ENCODE measurements around the gene VEPH1.

VEPH1 gene

DNA sequence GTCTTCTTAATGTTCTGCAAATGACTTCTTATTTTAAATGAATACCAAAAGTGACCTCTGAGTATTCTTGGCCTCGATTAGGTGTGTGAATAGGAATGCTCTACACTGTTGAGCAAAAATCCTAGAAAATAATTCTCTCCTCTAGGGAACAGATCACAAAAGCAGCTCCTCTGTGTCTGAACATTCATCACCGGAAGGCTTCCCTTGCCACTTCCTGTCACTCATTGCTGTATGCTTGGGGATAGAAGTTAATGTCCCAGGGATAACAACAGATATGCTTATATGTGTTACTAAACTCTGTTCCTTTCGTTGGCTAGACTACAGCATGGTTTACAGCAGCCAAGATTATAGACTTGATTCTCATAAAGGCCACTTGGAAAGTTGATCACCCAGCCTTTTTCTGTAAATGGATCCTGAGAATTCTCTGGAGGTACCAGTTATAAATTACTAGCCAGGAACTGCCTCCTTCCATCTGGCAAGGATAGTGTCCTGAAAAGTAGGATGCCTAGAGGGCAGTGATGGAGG, 82.5 kb downstream of the VEPH1 start:
- DNase-seq = peak; percentile 24

DNA sequence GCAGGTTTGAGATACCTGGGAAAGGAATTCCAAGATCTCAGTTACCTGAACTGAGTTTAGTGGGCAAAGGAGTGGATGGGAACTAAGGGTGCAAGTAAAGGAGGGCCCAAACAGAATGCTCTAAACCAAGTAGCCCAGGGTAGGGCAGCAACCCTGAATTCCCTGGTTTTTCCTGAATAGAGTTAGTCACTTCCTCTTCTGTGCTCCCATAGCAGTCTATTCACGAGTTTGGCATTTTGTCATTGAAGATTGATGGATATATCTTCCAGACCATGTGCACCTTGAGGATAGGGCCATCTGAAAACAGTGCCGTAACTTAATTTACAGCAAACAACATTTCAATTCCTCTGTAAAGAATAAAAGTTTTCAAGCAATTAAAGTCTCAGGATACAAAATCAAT, 85.1 kb downstream of the VEPH1 start:
- no peak for DNase-seq

DNA sequence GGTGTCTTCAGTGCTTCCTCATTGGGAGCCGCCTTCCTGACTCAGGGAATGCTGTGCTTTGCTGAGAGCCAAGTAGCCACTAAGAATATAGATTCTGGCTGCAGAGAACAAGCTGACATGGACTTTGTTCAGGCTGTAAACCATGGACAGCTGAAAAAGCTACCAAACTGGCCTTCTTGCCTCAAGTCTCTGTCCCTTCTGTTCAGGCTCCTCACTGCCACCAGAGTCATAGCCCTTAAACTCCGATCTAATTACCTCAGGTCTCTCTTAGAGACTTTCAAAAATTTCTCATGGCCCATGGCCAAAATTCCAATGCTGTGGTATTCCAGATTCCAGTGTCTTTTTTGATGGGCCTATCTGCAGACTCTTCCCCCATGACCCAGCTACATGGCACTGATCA, 86.0 kb downstream of the VEPH1 start:
- DNase-seq = no peak

DNA sequence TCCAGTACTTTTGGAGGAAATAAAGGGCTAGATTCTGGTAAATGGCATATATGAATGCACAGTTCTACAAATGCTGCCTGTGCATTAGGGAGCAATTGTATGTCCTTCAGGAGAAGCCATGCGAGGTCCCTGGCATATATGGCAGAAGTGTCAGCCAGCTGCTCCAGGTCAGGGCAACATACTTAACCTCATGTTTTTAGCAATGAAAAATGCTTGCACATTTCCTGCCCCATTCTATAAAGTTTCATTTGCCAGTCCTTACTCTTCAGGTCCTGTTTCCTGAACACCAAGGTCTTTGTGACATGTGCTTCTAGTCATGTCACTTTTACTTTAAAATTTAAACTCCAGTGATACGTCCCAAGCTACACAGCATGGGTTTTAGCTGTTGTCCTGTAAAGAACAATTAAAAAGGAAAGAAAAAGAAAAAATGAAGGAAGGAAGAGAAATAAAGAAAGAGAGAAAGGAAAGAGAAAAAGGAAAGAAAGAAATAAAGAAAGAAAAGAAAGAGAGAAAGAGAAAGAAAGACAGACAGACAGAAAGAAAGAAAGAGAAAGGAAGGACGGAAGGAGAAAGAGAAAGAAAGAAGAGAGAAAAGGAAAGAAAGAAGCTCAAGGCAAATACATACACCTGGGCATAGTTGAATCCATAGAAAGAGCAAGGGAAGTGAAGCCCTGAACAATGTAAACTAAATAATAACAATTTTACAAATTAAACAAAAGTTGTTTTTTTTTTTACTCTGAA, 86.7 kb downstream of the VEPH1 start:
- no peak for DNase-seq

DNA sequence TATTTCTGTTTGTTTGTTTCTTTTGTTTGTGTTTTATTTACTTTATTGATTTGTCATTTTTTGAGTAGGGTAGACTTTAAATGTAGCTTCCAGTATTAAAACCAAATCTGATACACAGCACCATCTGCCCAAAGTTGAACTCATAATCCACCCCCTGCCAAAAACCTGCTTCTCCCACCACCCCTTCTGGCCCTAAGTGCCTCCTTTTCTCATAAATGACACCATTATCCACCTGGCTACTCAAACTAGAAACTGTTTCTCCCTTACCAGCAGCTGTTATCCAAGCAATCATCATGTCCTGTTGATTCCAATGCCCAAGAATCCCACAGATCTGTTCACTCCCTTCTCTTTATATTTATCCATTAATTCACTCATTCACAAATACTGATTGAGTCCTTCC, 88.4 kb downstream of the VEPH1 start:
- DNase-seq = peak; percentile 57

DNA sequence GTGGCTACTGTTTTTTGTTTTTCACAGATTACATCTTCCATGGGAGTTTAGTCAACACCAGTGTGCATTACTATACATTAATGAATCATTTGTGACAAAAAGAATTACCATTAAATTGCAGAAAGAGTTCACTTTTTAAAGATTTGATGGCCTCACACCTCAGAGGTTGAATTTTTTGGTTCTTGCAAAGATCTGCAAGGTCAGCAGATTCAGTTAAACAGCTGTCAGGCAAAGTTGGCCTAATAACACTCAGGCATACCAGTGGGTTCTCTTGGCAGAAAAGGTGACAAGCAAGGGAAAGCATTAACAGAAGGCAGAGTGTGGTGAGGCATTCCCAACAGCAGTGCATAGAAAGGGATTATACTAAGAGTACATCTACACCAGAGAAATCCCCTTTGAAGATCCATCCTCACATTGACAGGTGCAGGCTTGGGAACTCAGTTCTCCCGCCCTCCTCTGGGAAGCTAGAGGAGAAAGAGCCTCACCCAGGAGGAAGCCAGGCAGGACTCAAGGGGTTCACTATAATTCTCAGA, 90.8 kb downstream of the VEPH1 start:
- DNase-seq = peak; percentile 75

DNA sequence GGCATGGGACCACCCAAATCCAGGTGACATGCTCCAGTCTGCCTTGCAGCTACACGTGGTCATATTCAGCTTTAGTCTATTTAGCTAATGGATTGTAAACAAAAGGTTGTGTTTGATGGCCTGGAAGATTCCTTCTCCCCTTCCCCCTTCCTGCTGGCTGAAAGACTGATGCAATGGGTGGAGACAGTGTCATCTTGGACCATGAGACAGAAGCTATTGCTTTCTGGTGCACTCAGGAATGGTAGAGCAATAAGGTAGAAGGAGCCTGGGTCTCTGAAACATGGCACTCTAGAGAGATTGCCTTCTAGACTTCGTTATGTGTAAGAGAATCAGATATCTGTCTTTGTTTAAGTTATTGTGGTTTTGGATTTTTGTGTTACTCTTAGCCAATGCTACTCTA, 92.3 kb downstream of the VEPH1 start:
- no peak for DNase-seq

DNA sequence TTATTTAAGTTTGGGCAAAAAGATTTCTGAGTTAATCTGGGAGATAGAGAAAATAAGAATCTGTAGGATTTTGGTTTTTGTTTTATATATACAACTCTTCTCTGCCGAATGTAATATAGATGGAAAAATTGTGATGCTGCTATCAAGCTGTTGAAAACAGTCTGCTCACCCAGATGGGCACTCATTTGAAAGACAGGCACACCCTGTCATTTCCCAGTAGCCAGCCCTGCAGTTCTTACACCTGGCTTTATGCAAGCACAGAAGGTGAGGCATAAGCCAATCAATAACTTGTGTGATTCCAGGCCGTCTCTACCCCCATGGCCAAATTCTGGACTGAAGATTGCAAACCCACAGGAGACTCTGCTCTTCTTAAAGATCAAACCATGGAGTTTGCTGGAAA, 93.7 kb downstream of the VEPH1 start:
- DNase-seq = peak; percentile 50

DNA sequence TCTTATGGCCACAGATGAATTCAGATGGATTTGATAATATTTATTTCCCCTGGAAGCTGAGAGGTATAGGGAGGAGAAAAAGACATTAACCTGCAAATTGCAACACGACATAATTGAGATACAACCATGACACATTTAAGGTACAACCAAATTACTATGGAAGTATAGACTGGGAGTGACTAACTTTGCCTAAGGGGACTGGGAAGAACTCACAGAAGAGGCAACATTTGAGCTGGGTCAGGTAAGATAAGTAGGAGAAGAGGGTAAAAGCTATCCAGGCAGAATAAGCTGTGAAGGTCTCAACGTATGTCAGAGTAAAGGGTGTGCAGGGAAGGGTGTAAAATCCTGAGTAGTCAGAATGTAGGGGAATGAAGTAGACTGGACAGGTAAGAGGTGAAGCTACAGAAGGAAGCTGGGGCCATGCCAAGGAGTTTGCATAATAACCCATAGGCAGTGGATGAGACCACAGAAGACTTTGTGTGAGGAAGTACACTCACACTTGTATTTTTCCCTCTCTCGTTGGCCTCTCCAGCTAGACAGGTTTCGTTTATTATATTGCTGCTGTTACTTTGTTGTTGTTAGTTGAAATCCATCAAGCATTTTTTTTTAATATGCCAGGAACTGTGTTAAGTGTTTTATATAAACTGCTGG, 94.6 kb downstream of the VEPH1 start:
- DNase-seq = no peak

DNA sequence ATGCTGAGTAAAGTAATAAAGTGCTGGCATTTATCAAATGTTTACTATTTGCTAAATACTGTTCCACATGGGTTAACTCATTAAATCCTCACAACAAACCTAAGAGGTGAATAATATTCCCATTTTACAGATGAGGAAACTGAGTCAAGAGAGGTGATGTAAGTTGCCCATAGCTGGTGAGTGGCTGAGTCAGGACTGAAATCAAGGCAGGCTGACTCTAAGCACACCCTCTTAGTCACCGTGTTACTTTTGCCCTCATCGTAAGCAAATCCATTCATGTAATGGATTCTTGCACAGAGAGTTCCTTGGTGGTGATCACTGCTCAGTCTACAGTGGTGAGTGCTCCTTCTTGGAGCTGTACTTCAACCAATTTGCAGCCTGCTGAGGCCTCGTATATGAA, 95.4 kb downstream of the VEPH1 start:
- no peak for DNase-seq

DNA sequence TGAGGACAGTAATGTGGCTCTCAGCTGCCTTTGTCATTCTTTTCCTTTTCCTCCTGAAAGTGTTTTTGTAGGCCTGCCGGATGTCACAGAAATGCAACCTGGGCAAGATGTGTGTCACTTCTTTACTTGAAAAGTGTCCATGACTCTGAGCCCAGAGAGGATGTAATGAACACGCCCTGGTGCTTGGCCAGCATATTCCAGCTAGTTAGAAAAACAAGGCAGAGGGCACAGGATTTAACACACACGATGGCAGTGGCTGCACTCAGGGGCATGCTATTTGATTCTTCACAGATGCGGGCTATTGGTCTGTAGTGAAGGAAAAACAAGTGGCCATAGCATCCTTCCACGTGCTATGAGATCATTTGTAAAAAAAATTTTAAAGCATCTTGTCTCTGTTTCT, 96.8 kb downstream of the VEPH1 start:
- no peak for DNase-seq

DNA sequence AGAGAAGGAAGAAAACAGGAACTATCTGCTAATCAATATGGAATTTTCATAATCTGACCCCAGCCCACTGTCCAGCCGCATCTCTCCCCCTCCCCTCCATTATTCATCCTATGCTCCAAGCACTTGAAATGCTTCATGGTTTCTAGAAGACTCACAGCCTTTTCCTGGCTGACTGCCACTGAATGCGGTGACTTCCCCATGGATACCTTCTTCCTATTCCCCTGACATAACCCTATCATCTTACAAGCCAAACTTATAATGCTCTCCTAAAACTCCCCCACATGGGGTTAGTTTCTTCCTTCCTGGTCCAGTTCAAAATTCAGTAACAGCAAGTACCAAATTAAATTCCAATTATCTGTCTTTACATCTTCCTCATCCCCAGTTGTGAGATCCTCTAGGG, 97.8 kb downstream of the VEPH1 start:
- no peak for DNase-seq

DNA sequence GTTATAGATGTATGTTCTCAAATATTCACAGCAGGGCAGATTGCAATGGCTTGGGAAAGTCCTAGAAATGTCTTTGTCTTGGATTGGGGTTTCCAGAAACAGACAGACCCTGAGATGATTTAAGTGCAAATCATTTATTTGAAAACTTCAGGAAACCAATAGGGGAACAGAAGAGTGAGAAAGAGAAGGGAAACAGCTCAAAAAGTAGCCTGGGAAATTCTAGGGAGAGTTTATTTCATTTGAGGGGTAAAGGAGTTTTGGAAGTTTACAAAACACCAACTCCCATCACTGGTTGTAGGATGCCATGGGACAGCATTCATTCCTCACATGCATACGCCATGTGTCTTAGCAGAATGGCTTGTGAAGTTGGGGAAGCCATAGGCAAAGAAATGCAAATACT, 98.8 kb downstream of the VEPH1 start:
- DNase-seq = no peak

DNA sequence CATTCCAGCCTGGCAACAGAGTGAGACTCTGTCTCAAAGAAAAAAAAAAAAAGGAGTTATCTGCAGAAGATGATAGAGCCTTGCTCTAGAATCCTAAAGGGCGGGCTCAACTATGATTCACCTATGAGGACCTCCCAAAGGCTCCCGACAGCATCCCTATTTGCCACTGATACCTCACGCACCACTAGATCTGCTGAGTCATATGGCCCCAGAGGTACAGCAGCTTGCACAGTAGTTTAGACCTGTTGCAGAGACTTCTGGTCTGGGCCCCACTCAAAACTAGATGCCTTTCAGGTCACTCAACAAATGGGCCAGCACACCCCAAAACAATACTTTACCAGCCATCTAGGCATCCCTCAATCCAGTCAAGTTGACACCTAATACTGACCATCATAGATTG, 104.6 kb downstream of the VEPH1 start:
- DNase-seq = no peak

DNA sequence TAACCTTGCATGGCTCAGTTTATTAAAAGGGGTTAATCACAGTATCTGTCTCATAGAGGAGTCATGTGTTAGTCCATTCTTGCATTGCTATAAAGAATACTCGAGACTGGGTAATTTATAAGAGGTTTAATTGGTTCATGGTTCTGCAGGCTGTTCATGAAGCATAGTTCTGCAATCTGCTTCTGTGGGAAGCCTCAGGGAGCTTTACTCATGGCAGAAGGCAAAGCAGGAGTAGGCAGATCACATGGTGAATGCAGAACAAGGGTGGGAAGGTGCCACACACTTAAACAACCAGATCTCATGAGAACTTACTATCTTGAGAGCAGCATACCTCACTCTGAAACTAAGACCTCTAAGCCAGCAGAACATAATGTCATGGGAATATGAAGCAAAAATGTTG, 108.8 kb downstream of the VEPH1 start:
- DNase-seq = no peak

DNA sequence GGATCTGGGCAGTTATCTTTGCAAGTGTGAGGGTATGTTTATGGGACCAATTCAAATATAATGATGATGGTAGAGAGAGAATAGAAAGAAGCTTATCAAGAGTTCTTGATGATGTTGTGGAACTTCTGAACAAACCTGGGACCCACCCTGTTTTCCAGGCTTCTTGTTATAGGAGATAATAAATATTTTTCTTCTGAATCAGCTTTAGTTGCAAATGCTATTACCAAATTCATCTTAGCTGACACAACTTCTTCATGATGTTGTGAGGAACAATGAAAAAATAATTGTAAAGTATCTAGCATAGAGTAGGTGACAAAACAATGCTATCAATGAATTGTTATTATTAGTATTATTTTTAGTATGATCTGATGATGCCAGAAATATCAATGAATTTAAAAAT, 110.1 kb downstream of the VEPH1 start:
- DNase-seq = no peak

DNA sequence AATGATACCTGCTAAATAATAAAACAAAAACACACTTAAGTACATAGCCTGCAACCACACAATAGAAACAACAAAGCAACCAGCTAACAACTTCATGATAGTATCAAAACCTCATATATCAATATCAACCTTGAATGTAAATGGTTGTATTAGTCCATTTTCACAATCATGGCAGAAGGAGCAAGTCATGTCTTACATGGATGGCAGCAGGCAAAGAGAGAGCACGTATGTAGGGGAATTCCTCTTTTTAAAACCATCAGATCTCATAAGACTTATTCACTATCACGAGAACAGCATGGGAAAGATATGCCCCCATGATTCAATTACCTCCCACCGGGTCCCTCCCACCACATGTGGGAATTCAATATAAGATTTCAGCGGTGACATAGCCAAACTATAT, 111.1 kb downstream of the VEPH1 start:
- DNase-seq = no peak

DNA sequence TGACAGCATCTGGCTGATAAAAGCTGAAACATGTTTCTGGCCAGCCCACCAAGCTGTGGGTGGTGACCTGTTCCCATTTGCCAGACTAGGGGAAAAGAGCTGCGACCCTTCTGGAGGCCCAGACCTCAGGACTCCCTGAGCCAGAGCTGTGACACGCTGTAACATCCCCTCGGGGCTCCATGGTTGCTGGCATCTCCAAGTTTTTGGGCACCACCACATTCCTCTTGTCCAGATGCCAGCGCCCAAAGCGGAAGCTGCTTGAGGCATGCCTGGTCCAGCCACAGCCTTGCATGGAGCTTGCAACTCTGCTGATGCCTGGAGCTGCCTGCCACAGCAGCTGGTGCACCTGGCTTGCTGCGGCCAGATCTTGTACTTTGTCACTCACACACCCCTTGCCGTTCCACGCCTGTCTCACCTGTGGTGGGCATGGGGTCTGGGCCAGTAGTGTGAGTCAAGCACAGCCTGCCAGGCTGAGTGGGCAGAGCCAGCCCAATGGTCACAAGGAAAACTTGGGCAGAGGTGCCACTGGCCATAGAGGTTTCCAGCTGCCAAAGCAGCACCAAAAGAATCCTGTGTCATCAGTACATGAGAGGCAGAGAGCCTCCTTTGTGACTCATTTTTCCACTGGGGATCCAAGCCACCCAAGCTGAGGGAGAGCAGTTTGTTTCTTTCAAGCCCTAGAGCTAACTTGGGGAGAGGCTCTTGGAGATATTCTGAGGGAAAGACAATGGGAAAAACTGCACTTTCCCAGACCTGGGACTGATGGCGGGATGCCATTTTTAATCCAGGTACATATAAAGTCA, 112.3 kb downstream of the VEPH1 start:
- DNase-seq = no peak

DNA sequence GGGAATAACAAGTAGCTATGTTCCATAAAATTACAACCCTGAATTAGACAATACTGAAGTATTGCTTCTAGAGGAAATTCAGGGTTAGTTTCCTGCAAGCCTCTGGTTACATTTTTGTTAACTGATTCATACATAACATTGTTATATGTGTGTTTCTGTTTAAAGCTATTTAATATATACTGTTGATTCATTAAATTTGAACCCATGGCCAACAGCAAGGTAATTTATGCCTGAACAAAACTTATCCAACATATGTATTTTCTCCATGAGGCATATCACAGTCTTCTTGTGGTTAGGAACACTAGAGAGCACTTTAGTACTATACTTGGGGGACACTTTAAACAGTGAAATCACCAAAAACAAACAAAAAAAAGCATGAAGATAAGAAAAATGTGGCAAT, 114.2 kb downstream of the VEPH1 start:
- no peak for DNase-seq

DNA sequence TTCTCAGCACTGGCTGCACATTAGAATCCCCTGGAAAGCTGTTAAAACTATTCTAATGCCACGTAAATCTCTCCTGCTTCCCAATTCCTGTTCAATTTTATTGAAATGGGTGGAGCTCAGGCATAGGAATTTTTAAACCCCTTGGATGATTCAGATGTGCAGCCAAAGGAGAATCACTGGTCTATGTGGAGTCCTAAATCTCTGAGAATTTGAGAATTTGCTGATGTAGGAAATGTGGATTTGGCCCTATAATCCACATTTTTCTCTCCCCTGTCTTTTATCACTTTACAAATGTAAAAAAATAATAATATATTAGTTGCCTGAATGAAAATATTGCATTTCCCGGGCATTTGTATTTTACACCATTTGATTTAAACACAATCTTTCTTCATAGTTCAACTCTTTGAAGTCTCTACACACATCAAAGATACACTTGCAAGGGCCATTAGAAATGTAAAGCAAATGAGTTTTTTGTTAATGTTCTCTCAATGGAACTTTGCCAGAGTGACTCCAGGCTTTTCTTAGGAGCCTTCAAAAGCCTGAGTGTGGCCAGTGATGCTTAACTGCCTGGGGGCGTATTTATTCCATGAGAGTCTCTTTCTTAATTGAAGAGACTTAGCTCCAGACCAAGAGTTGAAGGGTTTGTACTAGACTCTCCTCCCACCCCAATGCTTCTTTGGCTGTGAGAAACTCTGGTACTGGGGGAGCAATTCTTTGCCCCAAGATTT, 115.3 kb downstream of the VEPH1 start:
- no peak for DNase-seq

DNA sequence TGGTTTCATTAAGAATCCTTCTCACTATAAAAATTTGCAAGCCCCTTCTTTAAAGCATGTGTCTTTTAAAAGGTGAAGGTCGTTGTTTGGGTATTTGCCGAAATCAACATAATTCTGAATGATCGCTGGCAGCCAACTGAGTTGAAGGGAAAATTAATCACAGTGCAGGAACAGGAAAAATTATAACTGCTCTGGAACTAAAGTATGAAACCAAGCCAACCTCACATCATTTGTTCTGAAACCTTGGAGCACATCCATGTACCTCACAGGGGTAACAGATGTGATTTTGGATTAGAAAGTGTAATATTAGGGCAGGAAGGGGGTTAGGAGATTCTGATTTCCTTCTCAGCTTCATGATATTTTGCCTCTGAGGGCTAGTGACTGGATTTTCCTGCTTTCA, 118.7 kb downstream of the VEPH1 start:
- no peak for DNase-seq

DNA sequence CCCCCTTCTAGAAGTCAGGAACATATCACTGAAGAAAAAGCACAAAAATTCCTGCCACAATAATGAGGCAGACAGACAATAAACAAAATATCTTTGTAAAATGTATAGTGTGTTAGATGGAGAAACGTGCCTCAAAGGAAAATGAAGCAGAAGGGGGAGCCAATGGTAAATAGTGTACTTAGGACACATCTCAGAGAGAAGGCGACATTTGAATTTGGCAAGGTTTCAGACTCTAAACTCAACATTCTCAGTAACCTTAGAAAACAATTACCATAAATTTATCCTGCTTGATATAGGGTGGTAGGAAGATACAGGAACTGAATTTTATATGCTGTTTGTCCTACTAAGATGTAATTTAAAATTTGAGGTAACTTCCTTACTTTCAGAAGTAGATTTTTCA, 119.2 kb downstream of the VEPH1 start:
- no peak for DNase-seq

DNA sequence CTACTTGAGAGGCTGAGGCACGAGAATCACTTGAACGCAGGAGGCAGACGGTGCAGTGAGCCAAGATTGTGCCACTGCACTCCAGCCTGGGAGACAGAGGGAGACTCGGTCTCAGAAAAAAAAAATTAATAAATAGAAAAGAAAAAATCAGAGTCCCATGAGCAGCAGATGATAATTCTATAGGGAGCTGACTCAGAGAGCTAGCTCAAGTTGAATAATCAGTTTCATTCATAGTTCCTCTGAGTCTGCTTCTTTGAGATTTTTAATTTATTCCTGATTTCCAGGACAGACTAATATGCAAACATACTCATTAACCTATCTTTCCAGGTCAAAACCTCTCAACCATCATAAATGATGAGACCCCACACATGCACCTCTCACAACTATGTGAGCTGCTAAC, 121.6 kb downstream of the VEPH1 start:
- no peak for DNase-seq
